HEK293T (cell line): ENCODE results near the gene BPHL.

ENCODE experiments used
- BHLHE40 ChIP-seq: fragments of 450-650 bp; IDR thresholded peaks from 2 replicates; pipeline ENCODE4 v1.6.1; 2016; ENCODE audit warnings: mild to moderate bottlenecking, moderate library complexity, borderline replicate concordance
- CTBP1 ChIP-seq: fragments of 450-650 bp; IDR thresholded peaks from 2 replicates; pipeline ENCODE4 v1.6.1; 2016; ENCODE audit warnings: borderline replicate concordance
- ELF4 ChIP-seq: fragments of 450-650 bp; IDR thresholded peaks from 2 replicates; pipeline ENCODE4 v1.6.1; 2017; ENCODE audit warnings: antibody characterized with exemption
- FOXK2 ChIP-seq: fragments of 450-650 bp; IDR thresholded peaks from 2 replicates; pipeline ENCODE4 v1.6.1; 2016; ENCODE audit warnings: mild to moderate bottlenecking
- L3MBTL2 ChIP-seq: fragments of 450-650 bp; conservative IDR thresholded peaks from 2 replicates; pipeline ENCODE4 v1.6.1; 2016; ENCODE audit warnings: mild to moderate bottlenecking
- LEF1 ChIP-seq: fragments of 450-650 bp; IDR thresholded peaks from 2 replicates; pipeline ENCODE4 v1.6.1; 2017; ENCODE audit warnings: mild to moderate bottlenecking, borderline replicate concordance
- NFRKB ChIP-seq: fragments of 450-650 bp; IDR thresholded peaks from 2 replicates; pipeline ENCODE4 v1.6.1; 2016; ENCODE audit warnings: mild to moderate bottlenecking, moderate library complexity
- SP1 ChIP-seq: fragments of 450-650 bp; IDR thresholded peaks from 2 replicates; pipeline ENCODE4 v1.6.1; 2017
- SUZ12 ChIP-seq: fragments of 450-650 bp; IDR thresholded peaks from 2 replicates; pipeline ENCODE4 v1.6.1; 2016; ENCODE audit warnings: mild to moderate bottlenecking
- TARDBP ChIP-seq: fragments of 450-650 bp; IDR thresholded peaks from 2 replicates; pipeline ENCODE4 v1.6.1; 2016
- TF ChIP-seq, protein P1 (sequence below): fragments of 450-650 bp; IDR thresholded peaks from 2 replicates; pipeline ENCODE4 v1.6.1; 2016

DNA sequence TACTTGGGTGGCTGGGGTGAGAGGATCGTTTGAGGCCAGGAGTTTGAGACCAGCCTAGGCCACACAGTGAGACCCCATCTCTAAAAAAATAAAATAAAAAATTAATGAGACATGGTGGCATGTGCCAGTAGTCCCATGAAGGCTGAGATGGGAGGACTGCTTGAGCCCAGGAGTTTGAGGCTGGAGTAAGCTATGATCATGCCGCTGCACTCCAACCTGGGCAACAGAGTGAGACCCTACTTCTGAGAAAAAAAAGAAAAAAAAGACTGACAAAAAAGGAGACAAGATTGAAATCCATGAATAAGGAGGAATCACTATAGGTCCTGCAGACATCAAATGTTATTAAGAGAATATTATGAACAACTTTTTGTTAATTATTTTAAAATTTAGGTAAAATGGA is 23.7 kb upstream of the BPHL start:
- TF ChIP-seq SP1: no peak
- TF ChIP-seq ELF4: no peak
- no peak for TF ChIP-seq BHLHE40
- no peak for TF ChIP-seq LEF1
- no peak for TF ChIP-seq NFRKB
- no peak for TF ChIP-seq TARDBP
- TF ChIP-seq CTBP1: no peak
- no peak for TF ChIP-seq SUZ12
- no peak for TF ChIP-seq FOXK2
- no peak for TF ChIP-seq L3MBTL2
- TF ChIP-seq, protein P1, sequence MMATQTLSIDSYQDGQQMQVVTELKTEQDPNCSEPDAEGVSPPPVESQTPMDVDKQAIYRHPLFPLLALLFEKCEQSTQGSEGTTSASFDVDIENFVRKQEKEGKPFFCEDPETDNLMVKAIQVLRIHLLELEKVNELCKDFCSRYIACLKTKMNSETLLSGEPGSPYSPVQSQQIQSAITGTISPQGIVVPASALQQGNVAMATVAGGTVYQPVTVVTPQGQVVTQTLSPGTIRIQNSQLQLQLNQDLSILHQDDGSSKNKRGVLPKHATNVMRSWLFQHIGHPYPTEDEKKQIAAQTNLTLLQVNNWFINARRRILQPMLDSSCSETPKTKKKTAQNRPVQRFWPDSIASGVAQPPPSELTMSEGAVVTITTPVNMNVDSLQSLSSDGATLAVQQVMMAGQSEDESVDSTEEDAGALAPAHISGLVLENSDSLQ: no peak
